Measurements from ENCODE around the gene CAP1.

GRCh38 chr1:40059960-40060750 lies 19.6 kb downstream of the CAP1 start:
- TF ChIP-seq CTCF (IDR thresholded peaks at IDR 0.05): no peak
- no peak for TF ChIP-seq POLR2A (IDR thresholded peaks at IDR 0.05)
- no peak for TF ChIP-seq POLR2AphosphoS5 (IDR thresholded peaks at IDR 0.05)
